GM10266 (cell line): ENCODE data around the gene UFD1.

ENCODE experiments used
- DNase-seq: peaks from one replicate; pipeline ENCODE4 v3.0.0; 2012; ENCODE audit errors: extremely low spot score
- CTCF ChIP-seq: IDR thresholded peaks from 2 replicates; pipeline ENCODE4 v1.5.1; 2012; ENCODE audit warnings: mild to moderate bottlenecking, low read depth; ENCODE audit not compliant: control insufficient read depth, insufficient read depth; ENCODE audit errors: missing control alignments

Gene UFD1

GRCh38 chr22:19430890-19431541 lies 48.0 kb downstream of the UFD1 start:
- TF ChIP-seq CTCF: no peak
- DNase-seq: peak; percentile 32

DNA sequence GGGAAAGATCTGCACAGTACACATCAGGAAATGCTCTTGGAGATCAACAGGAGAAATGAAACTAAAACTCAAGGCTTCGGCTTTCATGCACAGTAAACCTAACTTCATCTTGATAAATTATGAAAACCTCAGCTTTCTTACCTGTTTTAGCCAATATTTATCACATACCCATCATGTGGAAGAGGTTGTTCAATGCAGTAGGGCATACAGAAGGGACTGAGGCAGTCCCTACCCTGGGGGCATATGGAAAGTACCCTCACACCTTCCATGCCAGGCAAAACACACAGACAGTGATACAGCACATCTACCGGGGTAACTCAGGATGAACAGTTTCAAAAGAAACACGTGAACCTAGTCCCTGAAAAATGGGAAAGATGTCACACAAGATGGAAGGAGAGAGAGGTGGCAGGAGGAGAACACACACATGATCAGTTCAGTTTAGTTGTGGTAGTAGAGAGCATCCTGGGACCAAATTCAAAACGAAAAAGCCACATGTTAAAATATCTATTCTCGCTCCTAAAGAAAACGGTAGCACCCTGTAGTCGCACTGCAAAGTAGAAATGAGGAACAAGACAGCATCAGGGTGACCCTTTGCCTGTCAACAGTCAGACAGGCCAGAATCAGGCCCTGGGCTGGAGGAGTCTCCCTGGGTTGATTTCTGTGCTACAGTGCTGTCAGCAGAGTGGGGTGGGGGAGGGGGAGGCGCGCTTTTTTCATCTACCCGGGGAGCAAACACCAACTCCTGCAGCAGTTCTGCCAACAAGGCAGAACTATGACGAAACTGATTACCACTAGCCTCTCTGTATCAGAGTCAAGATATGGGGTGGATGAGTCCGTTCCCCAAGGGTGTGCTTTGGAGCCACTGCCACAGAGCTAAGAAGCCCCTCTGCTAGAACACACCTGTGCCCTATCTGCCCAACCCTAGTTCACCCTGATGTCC lies 48.8 kb downstream of the UFD1 start:
- peak; percentile 47 for DNase-seq

GRCh38 chr22:19424186-19424500 lies 54.9 kb downstream of the UFD1 start:
- TF ChIP-seq CTCF: no peak
- no peak for DNase-seq

More for the DNA sequence above, 48.8 kb downstream of the UFD1 start:
- no peak for TF ChIP-seq CTCF

- no peak for DNase-seq
- TF ChIP-seq CTCF: no peak
Measured at GRCh38 chr22:19422440-19423301, 56.3 kb downstream of the UFD1 start.

DNA sequence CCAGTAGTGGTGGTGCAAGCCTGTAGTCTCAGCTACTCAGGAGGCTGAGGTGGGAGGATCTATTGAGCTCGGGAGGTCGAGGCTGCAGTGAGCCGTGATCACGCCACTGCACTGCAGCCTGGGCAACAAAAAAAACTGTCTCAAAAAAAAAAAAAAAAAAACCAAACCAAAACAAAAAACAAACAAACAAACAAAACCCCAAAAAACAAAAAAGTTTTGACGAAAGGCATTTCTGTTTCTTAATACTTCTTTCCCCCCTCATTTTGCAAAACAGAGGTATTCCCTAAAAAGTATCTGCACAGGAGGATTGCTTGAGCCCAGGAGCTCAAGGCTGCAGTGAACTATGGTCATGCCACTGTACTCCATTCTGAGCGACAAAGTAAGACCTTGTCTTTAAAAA lies 58.7 kb downstream of the UFD1 start:
- DNase-seq: no peak
- no peak for TF ChIP-seq CTCF

GRCh38 chr22:19419464-19420178 lies 59.4 kb downstream of the UFD1 start:
- TF ChIP-seq CTCF: no peak
- DNase-seq: peak; percentile 60
